Uterus (tissue), 4 donors: ENCODE data around the gene OPTC. TPM values are rescaled to one million over a fixed set of nuclear protein-coding genes. Genes with fewer than 3 reads are reported as not detected.
"Not testable (repeated sequence)": the region's sequence is repeated elsewhere in the genome, so short reads cannot be mapped to it uniquely, and the experiment has no call there.

ENCODE experiments used
- DNase-seq, 2 donors: peaks; one replicate each; pipeline ENCODE4 v3.0.0-alpha.2; 2019 to 2020
- H3K27ac ChIP-seq, 2 donors: fragments of 200-600 bp; sonication (generic); 1 replicate in 1 of 2; 2 replicates in 1 of 2; pipeline ENCODE4 v1.5.1; 2016 to 2018
- H3K27me3 ChIP-seq, 2 donors: fragments of 200-600 bp; sonication (generic); one replicate each; pipeline ENCODE4 v1.5.1; 2018 to 2019; ENCODE audit warnings: control low read depth in 1 of 2
- H3K36me3 ChIP-seq, 2 donors: fragments of 200-600 bp; sonication (generic); one replicate each; pipeline ENCODE4 v1.5.1; 2019; ENCODE audit warnings: control low read depth in 1 of 2
- H3K4me1 ChIP-seq, 2 donors: fragments of 200-600 bp; sonication (generic); one replicate each; pipeline ENCODE4 v1.5.1; 2018 to 2019; ENCODE audit warnings: control low read depth in 1 of 2
- H3K4me3 ChIP-seq, 2 donors: fragments of 200-600 bp; sonication (generic); 1 replicate in 1 of 2; 2 replicates in 1 of 2; pipeline ENCODE4 v1.5.1; 2018 to 2019; ENCODE audit warnings: mild to moderate bottlenecking in 1 of 2
- H3K9me3 ChIP-seq, 2 donors: fragments of 200-600 bp; sonication (generic); one replicate each; pipeline ENCODE4 v1.5.1; 2019; ENCODE audit warnings: control low read depth in 1 of 2
- POLR2A ChIP-seq, 2 donors: fragments of 450-650 bp; IDR thresholded peaks; one replicate each; pipeline ENCODE4 v1.6.1; 2016; ENCODE audit warnings: antibody characterized with exemption in 2 of 2, mild to moderate bottlenecking in 1 of 2, moderate library complexity in 1 of 2
- intact Hi-C: fragments of 100-400 bp; cut with DNase I; formaldehyde crosslinking; loops from one replicate; pipeline ENCODE4 v1.15.1; 2023; ENCODE audit warnings: low total_unique reads
- total RNA-seq, 4 donors: library from RNA; depleted of rRNA in 3 of 4; stranded (reverse); fragments of >200 nt in 3 of 4; gene quantifications; one replicate each; pipeline versions ENCODE4 v1.1.0 to v1.2.4, GENCODE V29; 2014 to 2023
- TF ChIP-seq, protein P1 (sequence below), 4 experiments: fragments of 200-600 bp in 2 of 4; fragments of 450-650 bp in 2 of 4; sonication (generic) in 2 of 4; IDR thresholded peaks; one replicate each; pipeline ENCODE4 v1.5.1; 2016 to 2019; ENCODE audit warnings: antibody characterized with exemption in 4 of 4, mild to moderate bottlenecking in 2 of 4, moderate library complexity in 1 of 4
- donor health status: DM: yes; HTN: yes; CAD: no.

Gene OPTC
- not detected for total RNA-seq

DNA sequence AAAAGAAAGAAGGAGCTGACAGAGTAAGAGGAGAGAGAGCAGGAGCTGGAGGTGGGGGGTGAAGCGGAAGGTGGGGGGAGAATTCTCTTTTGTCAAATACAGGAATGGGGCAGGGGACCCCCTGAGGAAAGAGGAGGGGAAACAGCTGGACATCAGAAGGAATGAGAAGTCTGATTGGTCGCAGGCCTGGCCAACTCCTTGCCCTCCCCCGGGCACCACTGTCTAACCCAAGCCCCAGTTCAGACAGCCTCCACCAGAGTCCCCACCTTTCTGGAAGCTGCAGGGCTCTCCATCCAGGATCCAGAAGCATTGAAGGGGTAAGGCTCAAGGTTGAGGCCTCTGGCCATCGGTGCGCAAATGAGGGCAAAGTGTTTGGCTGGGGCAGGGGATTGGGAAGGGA is at the start of gene OPTC:
Gene OPTC (plus strand): TSS at position 253 of the 400 bp plus-strand sequence. CDS start 1,853 bp downstream, outside the sequence.
- no peak for DNase-seq
- Histone ChIP-seq H3K27me3 (no peaks in the 10 kb centered on the region), H3K36me3 (no peaks in the 10 kb centered on the region), H3K27ac (no peak within 1 kb of the TSS), H3K4me1 (no peaks in the 10 kb centered on the region), H3K4me3 (no peak within 1 kb of the TSS), H3K9me3 (no peaks in the 10 kb centered on the region)
- TF ChIP-seq, protein P1, sequence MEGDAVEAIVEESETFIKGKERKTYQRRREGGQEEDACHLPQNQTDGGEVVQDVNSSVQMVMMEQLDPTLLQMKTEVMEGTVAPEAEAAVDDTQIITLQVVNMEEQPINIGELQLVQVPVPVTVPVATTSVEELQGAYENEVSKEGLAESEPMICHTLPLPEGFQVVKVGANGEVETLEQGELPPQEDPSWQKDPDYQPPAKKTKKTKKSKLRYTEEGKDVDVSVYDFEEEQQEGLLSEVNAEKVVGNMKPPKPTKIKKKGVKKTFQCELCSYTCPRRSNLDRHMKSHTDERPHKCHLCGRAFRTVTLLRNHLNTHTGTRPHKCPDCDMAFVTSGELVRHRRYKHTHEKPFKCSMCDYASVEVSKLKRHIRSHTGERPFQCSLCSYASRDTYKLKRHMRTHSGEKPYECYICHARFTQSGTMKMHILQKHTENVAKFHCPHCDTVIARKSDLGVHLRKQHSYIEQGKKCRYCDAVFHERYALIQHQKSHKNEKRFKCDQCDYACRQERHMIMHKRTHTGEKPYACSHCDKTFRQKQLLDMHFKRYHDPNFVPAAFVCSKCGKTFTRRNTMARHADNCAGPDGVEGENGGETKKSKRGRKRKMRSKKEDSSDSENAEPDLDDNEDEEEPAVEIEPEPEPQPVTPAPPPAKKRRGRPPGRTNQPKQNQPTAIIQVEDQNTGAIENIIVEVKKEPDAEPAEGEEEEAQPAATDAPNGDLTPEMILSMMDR (IDR thresholded peaks at IDR 0.05) = no peak
- no peak for TF ChIP-seq POLR2A (IDR thresholded peaks at IDR 0.05)
- intact Hi-C loops = no loop called here

DNA sequence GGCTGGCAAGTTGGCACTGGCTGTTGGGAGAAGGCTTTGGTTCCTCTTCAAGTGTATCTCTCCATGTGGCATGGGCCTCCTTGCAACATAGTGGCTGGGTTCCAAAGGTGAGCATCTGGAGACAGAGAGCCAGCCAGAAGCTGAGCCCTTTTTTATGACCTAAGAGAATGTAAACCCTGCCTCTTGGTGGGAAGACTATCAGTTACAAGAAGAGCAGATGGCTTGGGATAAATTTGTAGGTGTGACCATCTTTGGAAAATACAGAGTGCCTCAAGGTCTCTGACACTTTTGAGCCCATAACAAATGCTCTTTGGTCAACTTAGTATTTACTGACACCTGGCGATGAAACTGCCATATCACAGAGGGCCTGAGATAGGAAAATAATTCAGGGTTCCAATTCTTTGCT is 49.8 kb upstream of the OPTC start:
- DNase-seq = no peak
- no peaks in the 10 kb centered on the region for H3K27me3 ChIP-seq
- no peaks in the 10 kb centered on the region for H3K9me3 ChIP-seq
- intact Hi-C loops = loop anchor here (5.0 kb wide), 1 partner anchor 43 kb away; no protein-coding TSS in a partner anchor
- no peak for TF ChIP-seq POLR2A (IDR thresholded peaks at IDR 0.05)
- TF ChIP-seq, protein P1 (IDR thresholded peaks at IDR 0.05) = no peak
- H3K27ac ChIP-seq = no peak overlapping the region
- H3K4me1 ChIP-seq = peaks cover 14 to 18% of the 10 kb centered on the region in 2 donors
- H3K4me3 ChIP-seq = no peak overlapping the region
- no peaks in the 10 kb centered on the region for H3K36me3 ChIP-seq

- H3K27ac ChIP-seq = peak overlapping the region; percentile 81 to 84
- no peak overlapping the region for H3K4me3 ChIP-seq
- no peak for DNase-seq
- no peaks in the 10 kb centered on the region for H3K9me3 ChIP-seq
- H3K4me1 ChIP-seq = peaks cover 0 to 4% of the 10 kb centered on the region in 2 donors
- H3K36me3 ChIP-seq = no peaks in the 10 kb centered on the region
- intact Hi-C loops = no loop called here
- TF ChIP-seq, protein P1 (IDR thresholded peaks at IDR 0.05) = no peak
- TF ChIP-seq POLR2A (IDR thresholded peaks at IDR 0.05) = no peak
- no peaks in the 10 kb centered on the region for H3K27me3 ChIP-seq
These were observed 46.8 kb upstream of the OPTC start for GRCh38 chr1:203447151-203447550.

DNA sequence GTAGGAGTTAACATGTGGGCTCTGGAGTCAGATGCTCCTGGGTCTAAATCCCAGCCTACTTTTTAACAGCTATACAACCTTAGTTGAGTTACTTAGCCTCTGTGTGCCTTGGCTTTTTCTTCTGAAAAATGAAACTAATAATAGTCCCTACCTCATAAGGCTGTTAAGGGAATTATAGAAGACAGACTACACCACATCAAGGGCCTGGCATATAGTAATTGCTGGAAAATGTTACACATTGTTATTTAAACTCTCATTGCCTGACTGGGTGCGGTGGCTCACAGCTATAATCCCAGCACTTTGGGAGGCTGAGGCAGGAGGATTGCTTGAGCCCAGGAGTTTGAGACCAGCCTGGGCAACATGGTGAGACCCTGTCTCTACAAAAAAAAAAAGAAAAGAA is 46.4 kb upstream of the OPTC start:
- peak overlapping the region; percentile 81 to 84 for H3K27ac ChIP-seq
- H3K4me3 ChIP-seq, intact Hi-C loops, DNase-seq, H3K27me3 ChIP-seq, H3K36me3 ChIP-seq, H3K4me1 ChIP-seq, H3K9me3 ChIP-seq: not testable (repeated sequence)

GRCh38 chr1:203448521-203449061 is 45.4 kb upstream of the OPTC start:
- H3K36me3 ChIP-seq = no peaks in the 10 kb centered on the region
- H3K27me3 ChIP-seq = no peaks in the 10 kb centered on the region
- peak overlapping the region; percentile 81 to 84 for H3K27ac ChIP-seq
- peak; percentile 62 to 69 for DNase-seq
- no peak overlapping the region for H3K4me3 ChIP-seq
- TF ChIP-seq POLR2A (IDR thresholded peaks at IDR 0.05) = no peak
- TF ChIP-seq, protein P1 (IDR thresholded peaks at IDR 0.05) = no peak
- peaks cover 0 to 4% of the 10 kb centered on the region in 2 donors for H3K4me1 ChIP-seq
- intact Hi-C loops = no loop called here
- H3K9me3 ChIP-seq = no peaks in the 10 kb centered on the region

GRCh38 chr1:203450001-203450400 is 44.0 kb upstream of the OPTC start:
- Histone ChIP-seq H3K9me3 (no peaks in the 10 kb centered on the region), H3K27ac (peak overlapping the region; percentile 81 to 84), H3K4me1 (peaks cover 0 to 4% of the 10 kb centered on the region in 2 donors), H3K27me3 (no peaks in the 10 kb centered on the region), H3K36me3 (no peaks in the 10 kb centered on the region), H3K4me3 (no peak overlapping the region)
- intact Hi-C loops = no loop called here
- no peak for TF ChIP-seq POLR2A (IDR thresholded peaks at IDR 0.05)
- TF ChIP-seq, protein P1 (IDR thresholded peaks at IDR 0.05) = no peak
- DNase-seq = no peak
